GM12874 (cell line): ENCODE data around the gene PARVA.

Source experiments
- CTCF ChIP-seq: IDR thresholded peaks from 2 replicates; pipeline ENCODE4 v1.5.1; 2011; ENCODE audit warnings: low read depth, mild to moderate bottlenecking, control low read depth, low read length, moderate library complexity; ENCODE audit not compliant: insufficient read depth

The PARVA gene

GRCh38 chr11:12386309-12386708, 8.9 kb downstream of the PARVA start:
- no peak for TF ChIP-seq CTCF

GRCh38 chr11:12386745-12387144, 9.4 kb downstream of the PARVA start:
- TF ChIP-seq CTCF, result no peak

- TF ChIP-seq CTCF, result no peak
Observed at GRCh38 chr11:12388173-12388572, 10.8 kb downstream of the PARVA start.

GRCh38 chr11:12388939-12389670, 11.7 kb downstream of the PARVA start:
- TF ChIP-seq CTCF, result no peak

- no peak for TF ChIP-seq CTCF
Observed at GRCh38 chr11:12389676-12390657, 12.6 kb downstream of the PARVA start.

- no peak for TF ChIP-seq CTCF
Observed at GRCh38 chr11:12390687-12391110, 13.3 kb downstream of the PARVA start.

GRCh38 chr11:12392672-12393071, 15.3 kb downstream of the PARVA start:
- TF ChIP-seq CTCF, result no peak
